Measurements from ENCODE around the gene KCNH6. TPM values are rescaled to one million over a fixed set of nuclear protein-coding genes. Genes with fewer than 3 reads are reported as not detected.

The KCNH6 gene
- total RNA-seq, 5 donors from 2014 or later (not counting 1 experiment from before 2014, with no cell fraction given): not detected

GRCh38 chr17:63530557-63531021, 7.4 kb downstream of the KCNH6 start:
- Histone ChIP-seq H3K27me3 (replicated peaks in 1 of 2; ENCODE audit: control insufficient read depth in 2 of 2, extremely low read depth in 1 of 2, insufficient read depth in 2 of 2, low read length in 1 of 2) (peaks cover 0 to 16% of the 10 kb centered on the region in 2 experiments), H3K4me3 (ENCODE audit: control insufficient read depth in 1 of 2, extremely low read depth in 1 of 2, low read length in 1 of 2) (no peak overlapping the region), H3K9me3 (no peaks in the 10 kb centered on the region), H3K36me3 (ENCODE audit: control insufficient read depth in 2 of 2, extremely low read depth in 1 of 2, insufficient read depth in 1 of 2, low read length in 1 of 2) (no peaks in the 10 kb centered on the region), H3K27ac (ENCODE audit: low read length) (no peak overlapping the region), H3K4me1 (ENCODE audit: control insufficient read depth in 1 of 2, extremely low read depth in 1 of 2, insufficient read depth in 2 of 2, low read length in 2 of 2) (no peaks in the 10 kb centered on the region)
- no peaks in the 10 kb centered on the region for H3K36me3 Mint-ChIP-seq
- no peaks in the 10 kb centered on the region for H3K9me3 Mint-ChIP-seq
- no peak overlapping the region for H3K27ac Mint-ChIP-seq
- ChIA-PET CTCF (no interaction called here), POLR2A (no interaction called here)
- peaks cover 1 to 6% of the 10 kb centered on the region in 2 donors for H3K27me3 Mint-ChIP-seq
- no peak overlapping the region for H3K4me3 Mint-ChIP-seq
- WGBS (ENCODE audit: insufficient coverage): 80% methylated on average over 2 of the region's 3 CpGs
- no peaks in the 10 kb centered on the region for H3K4me1 Mint-ChIP-seq
- DNase-seq: no peak
- ATAC-seq (replicated peaks in 1 of 4): no peak

DNA sequence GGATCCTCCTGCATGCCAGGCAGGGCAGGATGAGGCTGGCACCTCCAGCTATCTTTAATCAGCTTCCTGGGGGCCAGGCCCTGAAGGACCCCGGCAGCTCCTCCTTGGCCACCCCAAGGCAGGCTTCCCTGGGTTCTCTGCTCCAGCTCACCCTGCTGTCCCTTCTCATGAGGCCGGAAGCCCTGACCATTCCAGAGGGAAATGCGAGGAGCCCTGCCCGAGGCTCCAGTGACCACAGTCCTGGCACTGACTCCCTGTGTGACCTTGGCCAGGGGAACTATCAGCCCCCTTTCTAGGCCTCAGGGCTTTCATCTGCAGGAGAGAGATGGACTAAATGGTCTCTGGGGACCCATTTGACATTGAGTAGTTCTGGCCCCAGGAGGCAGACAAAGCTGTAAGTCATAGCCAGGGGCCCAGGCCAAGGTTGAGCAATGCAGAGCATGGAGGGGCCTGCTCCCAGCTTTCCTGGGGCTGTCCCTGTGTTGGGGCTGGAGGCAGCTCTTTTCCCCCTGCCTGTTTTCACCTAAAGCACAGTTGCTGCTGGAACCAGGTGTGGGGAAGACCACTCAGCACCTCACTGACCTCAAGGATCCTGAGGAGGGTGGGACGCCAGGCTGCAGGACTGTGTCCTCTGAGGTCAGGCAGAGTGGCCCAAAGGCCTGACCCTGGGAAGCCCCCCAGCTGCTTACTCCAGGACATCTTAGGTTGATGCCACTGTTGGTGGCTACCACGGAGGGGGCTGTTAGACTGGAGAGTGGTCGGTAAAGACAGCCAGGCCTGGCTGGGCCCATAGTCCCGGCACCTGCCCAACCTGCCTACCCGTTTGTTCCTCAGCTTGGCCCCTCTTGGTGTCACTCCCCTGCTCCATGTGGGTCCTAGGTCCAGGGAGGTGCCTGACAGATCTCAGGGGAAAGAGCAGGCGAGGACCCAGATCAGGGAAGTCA, 8.1 kb downstream of the KCNH6 start:
- ChIA-PET POLR2A (no interaction called here), CTCF (interaction anchor here in 1 of 2 donors (0.5 kb wide), 1 partner anchor 86 kb away, joined by 8 read pairs; no protein-coding TSS in a partner anchor)
- Mint-ChIP-seq H3K36me3 (no peaks in the 10 kb centered on the region), H3K9me3 (no peaks in the 10 kb centered on the region), H3K4me3 (no peak overlapping the region), H3K4me1 (no peaks in the 10 kb centered on the region), H3K27me3 (peaks cover 4 to 6% of the 10 kb centered on the region in 2 donors), H3K27ac (no peak overlapping the region)
- Histone ChIP-seq H3K9me3 (no peaks in the 10 kb centered on the region), H3K27me3 (replicated peaks in 1 of 2; ENCODE audit: control insufficient read depth in 2 of 2, extremely low read depth in 1 of 2, insufficient read depth in 2 of 2, low read length in 1 of 2) (peaks cover 0 to 13% of the 10 kb centered on the region in 2 experiments), H3K36me3 (ENCODE audit: control insufficient read depth in 2 of 2, extremely low read depth in 1 of 2, insufficient read depth in 1 of 2, low read length in 1 of 2) (no peaks in the 10 kb centered on the region), H3K4me3 (ENCODE audit: control insufficient read depth in 1 of 2, extremely low read depth in 1 of 2, low read length in 1 of 2) (no peak overlapping the region), H3K27ac (ENCODE audit: low read length) (no peak overlapping the region), H3K4me1 (ENCODE audit: control insufficient read depth in 1 of 2, extremely low read depth in 1 of 2, insufficient read depth in 2 of 2, low read length in 2 of 2) (no peaks in the 10 kb centered on the region)
- DNase-seq: no peak
- 88% methylated on average over 9 of the region's 10 CpGs for WGBS (ENCODE audit: insufficient coverage)
- ATAC-seq (replicated peaks in 1 of 4): no peak

DNA sequence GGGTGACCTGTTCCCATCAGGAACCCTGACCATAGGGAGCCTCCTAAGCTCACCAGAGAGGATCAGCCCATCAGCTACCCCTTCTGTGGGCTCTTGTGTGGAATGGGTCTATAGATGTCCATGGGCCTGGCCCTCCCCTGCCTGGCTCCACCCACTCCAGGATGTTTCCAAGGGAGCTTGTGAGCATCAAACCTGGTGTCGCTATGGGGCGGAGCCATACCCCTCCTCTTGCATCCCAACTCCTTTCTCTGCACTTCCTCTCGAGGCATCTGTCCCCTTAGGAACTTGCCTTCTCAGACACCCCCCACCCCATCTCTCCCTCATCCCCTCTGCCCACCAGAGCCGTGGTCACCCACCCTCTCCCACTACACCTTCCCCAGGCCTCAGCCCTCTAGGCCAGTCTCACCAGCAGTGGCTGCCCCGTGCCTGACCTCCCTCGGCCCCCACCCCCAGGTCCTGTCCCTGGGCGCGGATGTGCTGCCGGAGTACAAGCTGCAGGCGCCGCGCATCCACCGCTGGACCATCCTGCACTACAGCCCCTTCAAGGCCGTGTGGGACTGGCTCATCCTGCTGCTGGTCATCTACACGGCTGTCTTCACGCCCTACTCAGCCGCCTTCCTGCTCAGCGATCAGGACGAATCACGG, 10.4 kb downstream of the KCNH6 start:
- ChIA-PET CTCF (no interaction called here), POLR2A (no interaction called here)
- peaks cover 0 to 3% (median 3%) of the 10 kb centered on the region in 3 donors for H3K4me1 Mint-ChIP-seq
- Histone ChIP-seq H3K36me3 (ENCODE audit: control insufficient read depth in 2 of 2, extremely low read depth in 1 of 2, insufficient read depth in 1 of 2, low read length in 1 of 2) (no peaks in the 10 kb centered on the region), H3K27ac (ENCODE audit: low read length) (no peak overlapping the region), H3K4me3 (ENCODE audit: control insufficient read depth in 1 of 2, extremely low read depth in 1 of 2, low read length in 1 of 2) (no peak overlapping the region), H3K9me3 (no peaks in the 10 kb centered on the region), H3K4me1 (ENCODE audit: control insufficient read depth in 1 of 2, extremely low read depth in 1 of 2, insufficient read depth in 2 of 2, low read length in 2 of 2) (peaks cover 0 to 9% of the 10 kb centered on the region in 2 experiments), H3K27me3 (replicated peaks in 1 of 2; ENCODE audit: control insufficient read depth in 2 of 2, extremely low read depth in 1 of 2, insufficient read depth in 2 of 2, low read length in 1 of 2) (peaks cover under 1 to 25% of the 10 kb centered on the region in 2 experiments)
- WGBS (ENCODE audit: insufficient coverage): 90% methylated on average over 19 of the region's 20 CpGs
- H3K36me3 Mint-ChIP-seq: no peaks in the 10 kb centered on the region
- H3K4me3 Mint-ChIP-seq: no peak overlapping the region
- no peak for DNase-seq
- no peak overlapping the region for H3K27ac Mint-ChIP-seq
- peaks cover 14 to 19% of the 10 kb centered on the region in 2 donors for H3K27me3 Mint-ChIP-seq
- no peaks in the 10 kb centered on the region for H3K9me3 Mint-ChIP-seq
- ATAC-seq (replicated peaks in 1 of 4): no peak

DNA sequence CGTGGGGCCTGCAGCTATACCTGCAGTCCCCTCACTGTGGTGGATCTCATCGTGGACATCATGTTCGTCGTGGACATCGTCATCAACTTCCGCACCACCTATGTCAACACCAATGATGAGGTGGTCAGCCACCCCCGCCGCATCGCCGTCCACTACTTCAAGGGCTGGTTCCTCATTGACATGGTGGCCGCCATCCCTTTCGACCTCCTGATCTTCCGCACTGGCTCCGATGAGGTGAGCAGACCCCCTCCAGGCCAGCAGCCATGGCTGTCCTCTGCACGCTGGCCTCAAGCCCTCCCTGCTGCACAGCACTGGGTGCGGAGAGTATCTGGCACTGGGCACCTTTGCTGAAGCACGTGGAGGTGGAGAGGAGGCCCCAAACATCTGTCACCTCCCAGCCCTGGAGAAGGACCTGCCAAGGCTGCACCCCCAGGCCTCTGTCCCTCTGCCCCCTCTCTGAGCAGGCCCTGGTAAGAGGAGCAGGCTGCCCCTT, 11.0 kb downstream of the KCNH6 start:
- Mint-ChIP-seq H3K36me3 (no peaks in the 10 kb centered on the region), H3K9me3 (no peaks in the 10 kb centered on the region), H3K27ac (no peak overlapping the region), H3K27me3 (peaks cover 19 to 25% of the 10 kb centered on the region in 2 donors), H3K4me1 (peaks cover 0 to 4% (median 4%) of the 10 kb centered on the region in 3 donors), H3K4me3 (no peak overlapping the region)
- WGBS (ENCODE audit: insufficient coverage): 91% methylated on average over 16 of the region's 17 CpGs
- H3K4me1 ChIP-seq (ENCODE audit: control insufficient read depth in 1 of 2, extremely low read depth in 1 of 2, insufficient read depth in 2 of 2, low read length in 2 of 2): peaks cover 0 to 12% of the 10 kb centered on the region in 2 experiments
- H3K27ac ChIP-seq (ENCODE audit: low read length): no peak overlapping the region
- POLR2A ChIA-PET: no interaction called here
- H3K27me3 ChIP-seq (replicated peaks in 1 of 2; ENCODE audit: control insufficient read depth in 2 of 2, extremely low read depth in 1 of 2, insufficient read depth in 2 of 2, low read length in 1 of 2): peaks cover 3 to 31% of the 10 kb centered on the region in 2 experiments
- no peak overlapping the region for H3K4me3 ChIP-seq (ENCODE audit: control insufficient read depth in 1 of 2, extremely low read depth in 1 of 2, low read length in 1 of 2)
- no peaks in the 10 kb centered on the region for H3K9me3 ChIP-seq
- no peaks in the 10 kb centered on the region for H3K36me3 ChIP-seq (ENCODE audit: control insufficient read depth in 2 of 2, extremely low read depth in 1 of 2, insufficient read depth in 1 of 2, low read length in 1 of 2)
- no peak for DNase-seq
- CTCF ChIA-PET: no interaction called here
- ATAC-seq (replicated peaks in 1 of 4): no peak

- peaks cover 3 to 39% of the 10 kb centered on the region in 2 experiments for H3K27me3 ChIP-seq (replicated peaks in 1 of 2; ENCODE audit: control insufficient read depth in 2 of 2, extremely low read depth in 1 of 2, insufficient read depth in 2 of 2, low read length in 1 of 2)
- H3K4me1 ChIP-seq (ENCODE audit: control insufficient read depth in 1 of 2, extremely low read depth in 1 of 2, insufficient read depth in 2 of 2, low read length in 2 of 2): peaks cover 0 to 12% of the 10 kb centered on the region in 2 experiments
- peaks cover 28 to 33% of the 10 kb centered on the region in 2 donors for H3K27me3 Mint-ChIP-seq
- no peak overlapping the region for H3K27ac ChIP-seq (ENCODE audit: low read length)
- CTCF ChIA-PET: no interaction called here
- H3K4me3 ChIP-seq (ENCODE audit: control insufficient read depth in 1 of 2, extremely low read depth in 1 of 2, low read length in 1 of 2): no peak overlapping the region
- H3K4me3 Mint-ChIP-seq: no peak overlapping the region
- H3K4me1 Mint-ChIP-seq: peaks cover 0 to 9% (median 6%) of the 10 kb centered on the region in 3 donors
- WGBS (ENCODE audit: insufficient coverage): 79% methylated on average over 13 of the region's 13 CpGs
- H3K36me3 ChIP-seq (ENCODE audit: control insufficient read depth in 2 of 2, extremely low read depth in 1 of 2, insufficient read depth in 1 of 2, low read length in 1 of 2): no peaks in the 10 kb centered on the region
- H3K36me3 Mint-ChIP-seq: no peaks in the 10 kb centered on the region
- DNase-seq (no peak), ATAC-seq (replicated peaks in 1 of 4) (no peak)
- H3K27ac Mint-ChIP-seq: no peak overlapping the region
- POLR2A ChIA-PET: no interaction called here
- no peaks in the 10 kb centered on the region for H3K9me3 Mint-ChIP-seq
- H3K9me3 ChIP-seq: no peaks in the 10 kb centered on the region
Observed at GRCh38 chr17:63534816-63535455, 11.8 kb downstream of the KCNH6 start.

DNA sequence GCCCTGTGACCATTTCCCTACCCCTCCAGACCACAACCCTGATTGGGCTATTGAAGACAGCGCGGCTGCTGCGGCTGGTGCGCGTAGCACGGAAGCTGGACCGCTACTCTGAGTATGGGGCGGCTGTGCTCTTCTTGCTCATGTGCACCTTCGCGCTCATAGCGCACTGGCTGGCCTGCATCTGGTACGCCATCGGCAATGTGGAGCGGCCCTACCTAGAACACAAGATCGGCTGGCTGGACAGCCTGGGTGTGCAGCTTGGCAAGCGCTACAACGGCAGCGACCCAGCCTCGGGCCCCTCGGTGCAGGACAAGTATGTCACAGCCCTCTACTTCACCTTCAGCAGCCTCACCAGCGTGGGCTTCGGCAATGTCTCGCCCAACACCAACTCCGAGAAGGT, 12.5 kb downstream of the KCNH6 start:
- Histone ChIP-seq H3K9me3 (no peaks in the 10 kb centered on the region), H3K4me1 (ENCODE audit: control insufficient read depth in 1 of 2, extremely low read depth in 1 of 2, insufficient read depth in 2 of 2, low read length in 2 of 2) (peaks cover 0 to 12% of the 10 kb centered on the region in 2 experiments), H3K4me3 (ENCODE audit: control insufficient read depth in 1 of 2, extremely low read depth in 1 of 2, low read length in 1 of 2) (no peak overlapping the region), H3K27me3 (replicated peaks in 1 of 2; ENCODE audit: control insufficient read depth in 2 of 2, extremely low read depth in 1 of 2, insufficient read depth in 2 of 2, low read length in 1 of 2) (peaks cover 3 to 44% of the 10 kb centered on the region in 2 experiments), H3K36me3 (ENCODE audit: control insufficient read depth in 2 of 2, extremely low read depth in 1 of 2, insufficient read depth in 1 of 2, low read length in 1 of 2) (no peaks in the 10 kb centered on the region), H3K27ac (ENCODE audit: low read length) (no peak overlapping the region)
- ATAC-seq (replicated peaks in 1 of 4) (no peak), DNase-seq (no peak)
- ChIA-PET POLR2A (no interaction called here), CTCF (no interaction called here)
- H3K4me3 Mint-ChIP-seq: no peak overlapping the region
- no peaks in the 10 kb centered on the region for H3K36me3 Mint-ChIP-seq
- no peak overlapping the region for H3K27ac Mint-ChIP-seq
- H3K9me3 Mint-ChIP-seq: no peaks in the 10 kb centered on the region
- peaks cover 0 to 9% (median 6%) of the 10 kb centered on the region in 3 donors for H3K4me1 Mint-ChIP-seq
- peaks cover 30 to 36% of the 10 kb centered on the region in 2 donors for H3K27me3 Mint-ChIP-seq
- 92% methylated on average over 22 of the region's 24 CpGs for WGBS (ENCODE audit: insufficient coverage)
